GM19099 (cell line): ENCODE data around the gene PDE6B.

ENCODE experiments used
- POLR2A ChIP-seq: IDR thresholded peaks from 3 replicates; pipeline ENCODE4 v1.6.1; 2011; ENCODE audit warnings: low read depth; ENCODE audit not compliant: insufficient read length; ENCODE audit errors: extremely low read depth

PDE6B gene

GRCh38 chr4:637536-638280, 12.3 kb downstream of the PDE6B start:
- no peak for TF ChIP-seq POLR2A

GRCh38 chr4:646460-646859, 21.1 kb downstream of the PDE6B start:
- no peak for TF ChIP-seq POLR2A

- TF ChIP-seq POLR2A, result no peak
These were observed 22.1 kb downstream of the PDE6B start for GRCh38 chr4:647481-647880.

GRCh38 chr4:648579-649292, 23.4 kb downstream of the PDE6B start:
- TF ChIP-seq POLR2A, result no peak

GRCh38 chr4:649293-649625, 23.9 kb downstream of the PDE6B start:
- TF ChIP-seq POLR2A, result no peak

- TF ChIP-seq POLR2A, result no peak
These were observed 24.5 kb downstream of the PDE6B start for GRCh38 chr4:649751-650310.

- TF ChIP-seq POLR2A, result no peak
These were observed 25.1 kb downstream of the PDE6B start for GRCh38 chr4:650461-650860.

- no peak for TF ChIP-seq POLR2A
These were observed 25.8 kb downstream of the PDE6B start for GRCh38 chr4:650951-651883.

GRCh38 chr4:651884-652642, 26.7 kb downstream of the PDE6B start:
- TF ChIP-seq POLR2A, result no peak

GRCh38 chr4:653080-653821, 27.9 kb downstream of the PDE6B start:
- no peak for TF ChIP-seq POLR2A

- no peak for TF ChIP-seq POLR2A
These were observed 28.6 kb downstream of the PDE6B start for GRCh38 chr4:653831-654502.

GRCh38 chr4:654503-654845, 29.1 kb downstream of the PDE6B start:
- TF ChIP-seq POLR2A, result no peak

- no peak for TF ChIP-seq POLR2A
These were observed 29.6 kb downstream of the PDE6B start for GRCh38 chr4:654871-655463.
